GM10266 (cell line): Measurements from ENCODE around the gene CDC42BPA.

Experiments
- DNase-seq: peaks from one replicate; pipeline ENCODE4 v3.0.0; 2012; ENCODE audit errors: extremely low spot score
- TF ChIP-seq, protein P1 (sequence below): IDR thresholded peaks from 2 replicates; pipeline ENCODE4 v1.5.1; 2012; ENCODE audit warnings: mild to moderate bottlenecking, low read depth; ENCODE audit not compliant: control insufficient read depth, insufficient read depth; ENCODE audit errors: missing control alignments

The CDC42BPA gene

DNA sequence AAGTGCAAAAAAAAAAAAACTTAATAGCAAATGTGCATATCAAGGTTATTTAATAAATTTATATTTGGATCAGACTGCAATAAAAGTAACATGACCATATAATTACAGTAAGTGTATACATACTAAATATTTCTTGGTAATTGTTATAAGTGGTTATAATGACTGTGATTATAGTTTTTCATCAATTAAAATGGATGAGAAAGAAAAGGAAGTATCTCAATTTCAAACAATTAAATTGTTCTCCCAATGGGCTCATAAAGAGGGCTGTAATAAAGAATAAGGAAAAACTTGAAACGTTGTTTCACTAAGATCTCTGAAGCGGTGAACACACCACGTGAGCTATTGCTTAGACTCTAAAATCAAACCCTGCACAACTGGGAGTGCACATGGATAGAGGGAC, 104.1 kb downstream of the CDC42BPA start:
- TF ChIP-seq, protein P1, sequence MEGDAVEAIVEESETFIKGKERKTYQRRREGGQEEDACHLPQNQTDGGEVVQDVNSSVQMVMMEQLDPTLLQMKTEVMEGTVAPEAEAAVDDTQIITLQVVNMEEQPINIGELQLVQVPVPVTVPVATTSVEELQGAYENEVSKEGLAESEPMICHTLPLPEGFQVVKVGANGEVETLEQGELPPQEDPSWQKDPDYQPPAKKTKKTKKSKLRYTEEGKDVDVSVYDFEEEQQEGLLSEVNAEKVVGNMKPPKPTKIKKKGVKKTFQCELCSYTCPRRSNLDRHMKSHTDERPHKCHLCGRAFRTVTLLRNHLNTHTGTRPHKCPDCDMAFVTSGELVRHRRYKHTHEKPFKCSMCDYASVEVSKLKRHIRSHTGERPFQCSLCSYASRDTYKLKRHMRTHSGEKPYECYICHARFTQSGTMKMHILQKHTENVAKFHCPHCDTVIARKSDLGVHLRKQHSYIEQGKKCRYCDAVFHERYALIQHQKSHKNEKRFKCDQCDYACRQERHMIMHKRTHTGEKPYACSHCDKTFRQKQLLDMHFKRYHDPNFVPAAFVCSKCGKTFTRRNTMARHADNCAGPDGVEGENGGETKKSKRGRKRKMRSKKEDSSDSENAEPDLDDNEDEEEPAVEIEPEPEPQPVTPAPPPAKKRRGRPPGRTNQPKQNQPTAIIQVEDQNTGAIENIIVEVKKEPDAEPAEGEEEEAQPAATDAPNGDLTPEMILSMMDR: no peak
- DNase-seq: no peak

DNA sequence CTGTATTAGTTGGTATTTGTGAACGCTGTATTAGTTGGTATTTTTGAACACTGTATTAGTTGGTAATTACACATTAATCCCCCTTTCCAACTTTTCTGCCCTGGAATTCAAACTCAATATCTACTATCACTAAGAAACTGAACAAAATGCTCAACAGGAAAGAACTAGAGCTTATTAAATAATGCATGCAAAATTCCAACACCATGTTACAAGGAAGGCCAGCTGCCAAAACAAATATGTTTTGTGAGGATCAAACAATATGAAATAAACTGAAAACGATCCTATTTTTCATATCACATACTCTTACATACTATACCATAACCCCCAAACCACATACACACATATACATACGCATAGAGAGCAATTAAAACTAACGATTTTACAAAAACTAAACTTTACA, 104.9 kb downstream of the CDC42BPA start:
- no peak for DNase-seq
- TF ChIP-seq, protein P1: no peak

DNA sequence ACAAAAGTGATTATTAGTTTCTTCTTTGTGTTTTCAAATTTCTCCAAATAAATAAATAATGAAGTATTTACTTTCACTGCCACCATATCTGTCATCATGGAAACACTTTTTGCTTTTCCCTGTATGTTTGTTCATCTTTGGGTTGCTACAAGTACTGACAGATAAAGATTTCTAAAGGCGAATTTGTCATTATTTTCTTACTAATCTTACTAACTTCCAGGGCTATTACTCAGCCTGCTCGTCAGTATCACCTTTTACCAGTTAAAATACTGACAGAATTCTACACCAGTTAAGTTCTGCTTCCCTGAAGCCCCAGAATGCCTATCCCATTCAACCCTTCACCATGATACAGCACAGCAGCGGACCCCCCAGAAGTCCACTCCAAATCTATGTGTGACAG, 106.1 kb downstream of the CDC42BPA start:
- no peak for DNase-seq
- TF ChIP-seq, protein P1: no peak

DNA sequence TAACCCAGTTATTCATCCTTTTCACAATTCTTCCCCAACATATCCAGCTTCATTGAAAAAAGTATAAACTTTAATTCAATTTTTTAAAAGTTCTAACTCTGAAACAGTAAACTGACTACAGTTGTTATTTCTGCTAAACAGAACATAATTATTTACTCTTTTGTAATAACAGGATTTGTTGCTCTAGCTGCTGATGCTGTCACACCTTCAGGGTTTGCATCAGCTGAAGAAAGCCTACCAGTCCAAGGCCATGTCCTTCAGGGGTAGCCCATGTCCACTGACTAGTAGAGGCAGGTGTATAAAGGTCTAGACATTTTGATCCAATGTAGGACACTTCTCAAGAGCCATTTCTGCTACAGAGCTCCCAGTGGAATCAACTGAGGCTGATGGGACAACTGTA, 107.7 kb downstream of the CDC42BPA start:
- TF ChIP-seq, protein P1: no peak
- DNase-seq: no peak

DNA sequence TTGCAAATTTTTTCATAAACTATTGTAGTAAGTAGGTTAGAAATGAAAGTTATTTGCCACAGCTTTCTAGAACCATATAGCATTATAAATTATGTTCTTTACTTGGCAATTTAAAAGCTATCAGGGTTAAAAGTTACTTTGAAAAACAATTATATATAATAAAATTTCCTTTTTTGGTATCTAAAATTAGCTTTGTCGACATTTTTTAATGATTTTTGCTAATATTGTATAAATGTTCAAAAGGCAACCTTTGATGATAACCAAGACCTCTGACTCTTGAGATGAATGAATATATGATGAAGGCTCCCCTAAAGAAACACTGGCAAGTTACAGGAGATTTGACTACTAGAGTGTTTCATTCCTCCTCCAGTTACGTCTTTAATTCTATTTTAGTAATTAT, 121.2 kb downstream of the CDC42BPA start:
- TF ChIP-seq, protein P1: no peak
- DNase-seq: no peak

DNA sequence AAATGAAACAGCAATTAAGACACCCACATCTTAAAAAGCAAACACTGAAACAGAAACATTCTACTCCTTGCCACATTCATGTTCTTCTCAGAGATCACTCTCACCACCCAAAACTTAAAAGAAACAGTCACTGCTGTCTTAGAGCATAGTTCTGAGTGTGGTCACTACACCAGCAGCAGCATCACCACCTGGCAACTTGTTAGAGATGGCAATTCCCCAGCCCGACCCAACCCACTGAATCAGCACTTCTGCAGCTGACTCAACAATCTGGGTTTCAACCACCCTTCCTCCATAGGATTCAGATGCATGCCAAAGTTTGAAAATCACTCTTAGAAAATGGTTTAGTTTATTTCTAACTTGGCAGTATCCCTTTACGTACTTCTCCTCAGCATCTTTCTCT, 126.1 kb downstream of the CDC42BPA start:
- TF ChIP-seq, protein P1: no peak
- no peak for DNase-seq

DNA sequence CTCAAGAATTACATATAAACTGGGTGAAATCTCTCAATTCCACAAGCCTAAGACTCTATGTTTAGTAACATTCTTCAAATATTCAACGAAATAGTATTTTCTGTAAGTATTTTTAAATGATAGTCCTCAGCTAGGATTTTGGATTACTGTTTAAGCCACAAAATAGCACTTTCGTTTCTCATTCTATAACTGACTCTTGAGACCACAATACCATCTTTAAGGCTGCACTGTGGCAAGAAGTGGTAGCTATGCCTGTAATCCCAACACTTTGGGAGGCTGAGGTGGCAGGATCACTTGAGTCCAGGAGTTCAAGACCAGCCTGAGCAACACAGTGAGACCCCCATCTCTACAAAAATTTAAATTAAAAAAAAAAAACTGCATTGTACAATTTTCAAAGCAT, 126.7 kb downstream of the CDC42BPA start:
- DNase-seq: no peak
- TF ChIP-seq, protein P1: no peak
